BLaER1 treated with 17β-estradiol and CSF1 and Interleukin-3, amounts not matched to agents 10 nM and 100 nM (cell line): ENCODE results near the gene GALNT8.
"Not testable (repeated sequence)": the region's sequence is repeated elsewhere in the genome, so short reads cannot be mapped to it uniquely, and the experiment has no call there.

ENCODE experiments used
- H3K27ac ChIP-seq, 11 experiments: shearing (Covaris generic); formaldehyde crosslinking; 2 replicates each; pipeline ENCODE4 v1.8.1; 2022
- H3K27me3 ChIP-seq, 11 experiments: shearing (Covaris generic); formaldehyde crosslinking; 2 replicates each; pipeline ENCODE4 v1.8.1; 2022
- H3K36me3 ChIP-seq, 11 experiments: shearing (Covaris generic); formaldehyde crosslinking; 2 replicates each; pipeline ENCODE4 v1.8.1; 2022
- H3K4me1 ChIP-seq, 10 experiments: shearing (Covaris generic); formaldehyde crosslinking; 2 replicates each; pipeline ENCODE4 v1.8.1; 2022
- H3K4me2 ChIP-seq, 11 experiments: shearing (Covaris generic); formaldehyde crosslinking; 2 replicates each; pipeline ENCODE4 v1.8.1; 2022
- H3K4me3 ChIP-seq, 10 experiments: shearing (Covaris generic); formaldehyde crosslinking; 2 replicates each; pipeline ENCODE4 v1.8.1; 2022
- H3K9ac ChIP-seq, 11 experiments: shearing (Covaris generic); formaldehyde crosslinking; 2 replicates each; pipeline ENCODE4 v1.8.1; 2022
- H3K9me3 ChIP-seq, 11 experiments: shearing (Covaris generic); formaldehyde crosslinking; replicated peaks in 1 of 11; 2 replicates each; pipeline ENCODE4 v1.8.1; 2022
- H4K20me1 ChIP-seq, 11 experiments: shearing (Covaris generic); formaldehyde crosslinking; 2 replicates each; pipeline ENCODE4 v1.8.1; 2022
- Cebpa-rat ChIP-seq, 11 experiments: shearing (Covaris generic); IDR thresholded peaks; 2 replicates each; pipeline ENCODE4 v1.8.1; 2022

GALNT8 gene

DNA sequence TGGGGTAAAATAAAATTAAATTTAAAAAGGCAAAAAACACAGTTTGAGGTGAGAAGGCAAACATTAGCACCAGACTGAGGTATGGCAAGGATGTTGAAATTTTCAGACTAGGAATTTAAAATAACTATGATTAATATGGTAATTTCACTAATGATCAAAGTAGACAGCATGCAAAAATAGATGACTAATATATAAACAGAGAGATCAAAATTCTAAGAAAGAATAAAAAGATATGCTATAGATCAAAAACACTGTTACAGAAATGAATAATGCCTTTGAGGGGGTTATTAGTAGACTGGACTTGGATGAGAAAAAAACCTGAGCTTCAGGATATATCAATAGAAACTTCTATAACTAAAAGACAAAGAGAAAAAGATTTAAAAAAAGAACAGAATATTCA is 14.4 kb upstream of the GALNT8 start:
- no peak overlapping the region for H3K9ac ChIP-seq
- no peaks in the 10 kb centered on the region for H3K4me1 ChIP-seq
- H3K9me3 ChIP-seq: no peaks in the 10 kb centered on the region
- H3K27me3 ChIP-seq: no peaks in the 10 kb centered on the region
- H3K4me2 ChIP-seq: no peak overlapping the region
- no peak overlapping the region for H3K27ac ChIP-seq
- H4K20me1 ChIP-seq: no peaks in the 10 kb centered on the region; a peak in 1 of 22 replicates
- H3K36me3 ChIP-seq: peaks cover 0 to 5% (median 0%) of the 10 kb centered on the region in 11 experiments; a peak in 3 of 22 replicates
- H3K4me3 ChIP-seq: no peak overlapping the region
- no peak for TF ChIP-seq Cebpa-rat (IDR thresholded peaks at IDR 0.05)

DNA sequence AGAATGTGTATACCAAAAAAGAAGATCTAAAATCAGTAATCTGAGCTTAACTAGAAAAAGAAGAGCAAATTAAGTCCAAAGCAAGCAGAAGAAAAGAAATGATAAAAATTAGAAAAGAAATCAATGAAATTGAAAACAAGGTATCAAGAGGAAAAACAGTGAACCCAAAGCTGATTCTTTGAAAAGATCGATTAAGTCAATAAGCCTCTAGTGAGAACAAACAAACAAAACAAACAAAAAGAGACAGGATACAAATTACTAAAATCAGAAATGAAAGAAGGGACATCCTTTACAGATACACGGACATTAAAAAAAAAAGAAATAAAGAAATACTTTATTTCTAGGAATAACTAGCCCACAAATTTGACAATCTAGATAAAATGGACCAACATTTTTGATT is 12.9 kb upstream of the GALNT8 start:
- no peak overlapping the region for H3K27ac ChIP-seq
- H3K9ac ChIP-seq: no peak overlapping the region
- H3K27me3 ChIP-seq: no peaks in the 10 kb centered on the region
- H3K4me2 ChIP-seq: no peak overlapping the region
- peaks cover 0 to 3% (median 0%) of the 10 kb centered on the region in 11 experiments; a peak in 1 of 22 replicates for H3K36me3 ChIP-seq
- no peaks in the 10 kb centered on the region for H3K4me1 ChIP-seq
- no peak overlapping the region for H3K4me3 ChIP-seq
- no peaks in the 10 kb centered on the region for H4K20me1 ChIP-seq
- no peak for TF ChIP-seq Cebpa-rat (IDR thresholded peaks at IDR 0.05)
- no peaks in the 10 kb centered on the region for H3K9me3 ChIP-seq

DNA sequence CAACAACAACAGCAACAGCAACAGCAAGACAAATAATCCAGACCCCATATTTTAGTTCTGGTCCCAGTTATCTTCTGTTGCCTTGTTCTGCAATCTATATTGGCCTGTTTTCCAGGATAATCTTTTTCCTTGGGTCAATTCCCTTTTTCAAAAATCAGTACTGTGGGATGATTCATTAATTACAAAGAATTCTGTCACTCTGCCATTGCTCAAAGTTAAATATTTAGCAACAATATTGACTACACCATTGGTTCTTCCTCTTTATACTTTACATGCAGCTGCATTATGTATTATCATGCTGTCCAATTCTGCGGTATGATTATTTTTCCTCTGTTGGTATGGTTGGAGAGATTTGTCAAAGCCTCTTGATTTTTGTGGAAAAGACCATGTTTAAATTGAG is 10.1 kb upstream of the GALNT8 start:
- no peak for TF ChIP-seq Cebpa-rat (IDR thresholded peaks at IDR 0.05)
- Histone ChIP-seq H3K27me3 (no peaks in the 10 kb centered on the region), H3K4me1 (no peaks in the 10 kb centered on the region), H3K27ac (no peak overlapping the region), H3K9me3 (no peaks in the 10 kb centered on the region), H3K9ac (no peak overlapping the region), H3K4me3 (no peak overlapping the region), H3K36me3 (no peaks in the 10 kb centered on the region), H4K20me1 (no peaks in the 10 kb centered on the region), H3K4me2 (no peak overlapping the region)

DNA sequence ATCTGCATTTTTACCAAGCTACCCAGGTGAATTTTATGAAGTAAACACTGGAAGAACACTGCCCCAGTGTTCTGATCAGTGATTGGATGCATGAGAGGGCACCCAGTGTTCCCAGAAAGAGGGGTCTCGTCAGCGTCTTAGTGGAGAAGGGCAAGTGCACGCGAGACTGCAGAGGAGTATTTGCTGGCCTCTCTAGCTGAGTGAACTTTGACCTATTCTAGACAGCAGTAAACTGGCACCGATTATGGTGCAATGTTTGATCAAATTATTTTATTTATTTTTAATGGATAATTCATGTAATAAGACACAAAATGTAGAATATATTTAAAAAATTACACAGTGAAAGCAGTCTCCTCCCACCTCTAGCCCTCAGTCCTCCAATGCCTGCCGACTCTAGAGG is 5.3 kb upstream of the GALNT8 start:
- Histone ChIP-seq H3K36me3 (no peaks in the 10 kb centered on the region), H3K4me1 (no peaks in the 10 kb centered on the region), H4K20me1 (no peaks in the 10 kb centered on the region), H3K9ac (no peak overlapping the region), H3K4me3 (no peak overlapping the region), H3K9me3 (no peaks in the 10 kb centered on the region), H3K4me2 (no peak overlapping the region), H3K27me3 (no peaks in the 10 kb centered on the region), H3K27ac (no peak overlapping the region)
- TF ChIP-seq Cebpa-rat (IDR thresholded peaks at IDR 0.05): no peak

DNA sequence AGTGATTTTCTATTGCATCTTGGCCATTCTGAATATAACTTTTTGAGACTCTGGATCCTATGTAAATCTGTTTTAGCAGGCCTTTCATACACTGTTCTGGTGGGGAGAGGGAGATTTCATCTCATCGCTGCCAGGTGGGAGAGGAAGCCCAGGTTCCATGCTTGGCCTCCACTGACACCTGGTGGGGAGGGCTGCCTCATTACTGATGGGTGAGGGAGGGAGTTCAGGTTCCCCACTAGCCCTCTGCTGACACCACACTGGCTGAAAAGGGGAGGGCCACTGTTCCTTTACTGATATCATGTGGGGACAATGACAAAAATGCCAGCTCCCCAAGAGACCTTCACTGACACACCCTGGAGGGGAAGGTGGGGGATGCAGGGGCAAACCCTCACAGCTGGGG is 2.4 kb upstream of the GALNT8 start:
- TF ChIP-seq Cebpa-rat (IDR thresholded peaks at IDR 0.05): no peak
- no peak overlapping the region for H3K4me2 ChIP-seq
- no peak overlapping the region for H3K27ac ChIP-seq
- H3K4me1 ChIP-seq: no peaks in the 10 kb centered on the region
- no peak overlapping the region for H3K9ac ChIP-seq
- H3K9me3 ChIP-seq: no peaks in the 10 kb centered on the region
- H3K4me3 ChIP-seq: no peak overlapping the region
- no peaks in the 10 kb centered on the region for H3K27me3 ChIP-seq
- no peaks in the 10 kb centered on the region for H4K20me1 ChIP-seq
- H3K36me3 ChIP-seq: no peaks in the 10 kb centered on the region

DNA sequence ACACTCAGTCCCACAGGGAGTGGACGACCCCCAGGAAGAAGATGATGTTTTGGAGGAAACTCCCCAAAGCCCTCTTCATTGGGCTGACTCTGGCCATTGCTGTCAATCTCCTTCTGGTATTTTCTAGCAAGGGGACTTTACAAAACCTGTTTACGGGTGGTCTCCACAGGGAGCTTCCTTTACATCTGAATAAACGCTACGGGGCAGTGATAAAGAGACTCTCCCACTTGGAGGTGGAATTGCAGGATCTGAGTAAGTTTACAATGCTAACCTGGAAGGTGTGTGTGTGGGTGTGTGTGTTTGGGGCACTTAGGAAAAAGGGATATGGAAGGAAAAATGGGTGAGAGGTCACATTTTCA is 416 bp downstream of the GALNT8 start:
- no peaks in the 10 kb centered on the region for H3K9me3 ChIP-seq
- H3K4me3 ChIP-seq: no peak overlapping the region
- no peaks in the 10 kb centered on the region for H3K4me1 ChIP-seq
- no peaks in the 10 kb centered on the region for H3K27me3 ChIP-seq
- H3K9ac ChIP-seq: no peak overlapping the region
- H3K4me2 ChIP-seq: no peak overlapping the region
- TF ChIP-seq Cebpa-rat (IDR thresholded peaks at IDR 0.05): no peak
- H4K20me1 ChIP-seq: no peaks in the 10 kb centered on the region
- no peaks in the 10 kb centered on the region for H3K36me3 ChIP-seq
- H3K27ac ChIP-seq: no peak overlapping the region

DNA sequence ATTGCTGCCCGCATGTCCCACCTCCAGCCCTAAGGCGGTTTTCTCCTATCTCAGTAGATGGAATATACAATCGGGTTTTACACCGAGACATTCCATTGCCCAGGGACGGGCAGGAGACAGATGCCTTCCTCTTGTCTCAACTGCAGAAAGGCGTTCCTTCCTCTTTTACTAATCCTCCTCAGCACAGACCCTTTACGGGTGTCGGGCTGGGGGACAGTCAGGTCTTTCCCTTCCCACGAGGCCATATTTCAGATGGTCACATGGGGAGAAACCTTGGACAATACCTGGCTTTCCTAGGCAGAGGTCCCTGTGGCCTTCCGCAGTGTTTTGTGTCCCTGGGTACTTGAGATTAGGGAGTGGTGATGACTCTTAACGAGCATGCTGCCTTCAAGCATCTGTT is 1.4 kb downstream of the GALNT8 start:
- not testable (repeated sequence) for H3K4me2 ChIP-seq, H3K4me1 ChIP-seq, H3K4me3 ChIP-seq, H3K27me3 ChIP-seq, H4K20me1 ChIP-seq, H3K9ac ChIP-seq, H3K36me3 ChIP-seq, H3K27ac ChIP-seq, H3K9me3 ChIP-seq

DNA sequence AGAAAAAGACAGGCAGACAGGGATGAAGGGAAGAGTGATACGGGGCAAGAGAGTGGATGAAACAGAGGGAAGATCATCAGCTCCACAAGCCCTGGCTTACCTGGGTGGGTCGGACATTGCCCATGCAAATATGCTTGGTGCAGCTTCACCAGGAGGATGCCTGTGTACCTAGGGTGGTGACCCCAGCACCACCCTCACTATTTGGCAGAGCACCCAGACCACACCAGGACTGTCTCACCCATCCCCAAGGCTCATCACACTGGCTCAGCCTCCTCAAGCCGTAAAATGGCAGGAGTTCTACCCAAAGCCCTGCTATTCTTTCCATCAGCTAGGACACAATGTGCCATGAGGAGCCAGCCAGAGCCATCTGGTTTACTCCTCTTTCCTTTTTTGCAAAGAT is 3.0 kb downstream of the GALNT8 start:
- H3K27ac ChIP-seq: no peak overlapping the region
- H3K27me3 ChIP-seq: no peaks in the 10 kb centered on the region
- H4K20me1 ChIP-seq: no peaks in the 10 kb centered on the region
- no peaks in the 10 kb centered on the region for H3K9me3 ChIP-seq
- no peak overlapping the region for H3K4me2 ChIP-seq
- no peak for TF ChIP-seq Cebpa-rat (IDR thresholded peaks at IDR 0.05)
- H3K9ac ChIP-seq: no peak overlapping the region
- no peaks in the 10 kb centered on the region for H3K36me3 ChIP-seq
- H3K4me1 ChIP-seq: no peaks in the 10 kb centered on the region
- H3K4me3 ChIP-seq: no peak overlapping the region

DNA sequence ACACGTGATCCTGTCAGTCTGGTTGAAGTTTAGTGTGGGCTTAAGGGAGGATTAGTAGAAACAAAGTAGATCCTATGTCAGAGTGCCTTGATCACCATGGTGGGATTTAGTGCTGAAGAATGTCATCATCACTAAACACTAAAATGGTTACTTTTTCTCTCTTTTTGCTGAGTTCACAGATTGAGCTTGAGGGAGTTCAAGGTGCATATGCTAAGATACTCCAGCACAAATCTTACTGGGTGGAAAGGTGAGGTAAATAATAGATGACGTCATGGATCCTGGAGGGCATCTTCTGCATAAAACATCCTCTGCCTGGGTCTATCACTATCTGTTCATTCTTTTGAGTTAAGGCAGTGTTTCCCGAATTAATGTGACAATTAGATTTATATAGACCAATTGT is 4.9 kb downstream of the GALNT8 start:
- no peak overlapping the region for H3K9ac ChIP-seq
- no peaks in the 10 kb centered on the region for H3K9me3 ChIP-seq
- no peaks in the 10 kb centered on the region for H3K4me1 ChIP-seq
- H4K20me1 ChIP-seq: no peaks in the 10 kb centered on the region
- no peaks in the 10 kb centered on the region for H3K36me3 ChIP-seq
- H3K4me3 ChIP-seq: no peak overlapping the region
- no peak overlapping the region for H3K27ac ChIP-seq
- no peak for TF ChIP-seq Cebpa-rat (IDR thresholded peaks at IDR 0.05)
- H3K27me3 ChIP-seq: no peaks in the 10 kb centered on the region
- no peak overlapping the region for H3K4me2 ChIP-seq

DNA sequence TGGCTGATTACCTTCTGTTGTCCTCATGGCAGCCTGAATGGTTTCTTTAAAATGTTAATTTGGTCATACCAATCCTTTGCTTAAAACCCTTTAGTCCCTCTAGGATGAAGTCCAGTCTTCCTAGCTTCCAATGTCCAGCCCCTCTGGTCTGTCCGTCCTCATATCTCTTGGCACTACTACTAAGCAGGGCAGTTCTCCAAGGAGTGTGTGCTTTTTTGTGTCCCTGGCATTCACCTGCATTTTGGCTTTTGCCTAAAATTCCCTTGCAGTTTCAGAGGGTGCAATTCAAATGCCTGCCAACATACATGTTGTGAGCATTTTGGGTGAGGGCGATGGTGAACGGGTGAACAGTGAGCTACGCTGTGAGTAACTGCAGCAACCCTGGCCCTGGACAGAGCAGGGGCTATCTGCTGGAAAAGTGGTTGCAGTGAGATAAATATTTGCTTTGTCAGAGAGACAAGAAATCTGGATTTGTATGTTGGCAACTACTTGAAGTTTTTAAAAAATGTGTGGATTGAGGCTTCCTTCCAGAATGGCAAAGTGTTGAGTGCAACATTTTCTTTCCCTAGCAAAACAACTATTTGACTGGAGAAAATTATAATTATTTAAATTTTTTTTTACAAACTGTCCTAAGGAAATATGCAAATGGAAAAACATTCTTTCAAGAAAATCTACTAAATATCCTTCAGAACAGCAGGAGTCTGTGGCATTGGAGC is 14.6 kb downstream of the GALNT8 start:
- no peak for TF ChIP-seq Cebpa-rat (IDR thresholded peaks at IDR 0.05)
- Histone ChIP-seq H3K4me2 (no peak overlapping the region), H3K9me3 (no peaks in the 10 kb centered on the region), H3K36me3 (no peaks in the 10 kb centered on the region), H3K4me3 (no peak overlapping the region), H3K27ac (no peak overlapping the region), H3K9ac (no peak overlapping the region), H3K4me1 (no peaks in the 10 kb centered on the region), H3K27me3 (no peaks in the 10 kb centered on the region), H4K20me1 (no peaks in the 10 kb centered on the region)
